Neural cell (in vitro differentiated cells): ENCODE data around the gene KLF14. TPM values are rescaled to one million over a fixed set of nuclear protein-coding genes. Genes with fewer than 3 reads are reported as not detected.

ENCODE experiments used
- H2AFZ ChIP-seq: fragments of 200-600, 300-800 bp; sonication (generic), shearing (Covaris generic); 2 replicates; pipeline ENCODE4 v1.6.0; 2014; ENCODE audit warnings: low read depth, mild to moderate bottlenecking, antibody characterized with exemption, low read length, moderate library complexity
- H3F3A ChIP-seq: fragments of 200-600 bp; shearing (Covaris generic); 2 replicates; pipeline ENCODE4 v1.6.1; 2016; ENCODE audit warnings: mild to moderate bottlenecking, moderate library complexity, mixed read lengths, antibody characterized with exemption, low read length; ENCODE audit not compliant: insufficient read depth, poor library complexity, severe bottlenecking
- H3K27ac ChIP-seq: fragments of 200-600, 300-800 bp; sonication (generic), shearing (Covaris generic); 2 replicates; pipeline ENCODE4 v1.5.1; 2014; ENCODE audit warnings: mild to moderate bottlenecking, low read length, moderate library complexity
- H3K27me3 ChIP-seq: fragments of 300-800, 200-600 bp; sonication (generic), shearing (Covaris generic); 2 replicates; pipeline ENCODE4 v1.6.0; 2014; ENCODE audit warnings: mild to moderate bottlenecking, low read depth, low read length, moderate library complexity; ENCODE audit not compliant: insufficient read depth
- H3K36me3 ChIP-seq: fragments of 300-800, 200-600 bp; sonication (generic), shearing (Covaris generic); 2 replicates; pipeline ENCODE4 v1.5.1; 2014; ENCODE audit warnings: mild to moderate bottlenecking, antibody characterized with exemption, low read length, moderate library complexity; ENCODE audit not compliant: insufficient read depth
- H3K4me2 ChIP-seq: fragments of 300-800, 200-600 bp; sonication (generic), shearing (Covaris generic); 2 replicates; pipeline ENCODE4 v1.6.0; 2014; ENCODE audit warnings: mild to moderate bottlenecking, low read length
- H3K4me3 ChIP-seq: fragments of 300-800, 200-600 bp; sonication (generic), shearing (Covaris generic); 2 replicates; pipeline ENCODE4 v1.5.1; 2014; ENCODE audit warnings: mild to moderate bottlenecking, low read length, moderate library complexity
- H3K79me2 ChIP-seq: fragments of 200-600 bp; shearing (Covaris generic); replicated peaks from 2 replicates; pipeline ENCODE4 v1.6.0; 2014; ENCODE audit warnings: mild to moderate bottlenecking, low read length, moderate library complexity; ENCODE audit not compliant: insufficient read depth
- H3K9ac ChIP-seq: fragments of 300-800, 200-600 bp; sonication (generic), shearing (Covaris generic); 2 replicates; pipeline ENCODE4 v1.6.1; 2016; ENCODE audit warnings: mild to moderate bottlenecking, low read length, mixed read lengths
- H3K9me2 ChIP-seq: fragments of 200-600 bp; shearing (Covaris generic); 2 replicates; pipeline ENCODE4 v1.6.1; 2016; ENCODE audit warnings: mild to moderate bottlenecking, low read length, mixed read lengths; ENCODE audit not compliant: insufficient read depth
- H3K9me3 ChIP-seq: fragments of 200-600, 300-800 bp; sonication (generic), shearing (Covaris generic); 2 replicates; pipeline ENCODE4 v1.6.1; 2016; ENCODE audit warnings: mild to moderate bottlenecking, mixed run types, low read length, moderate library complexity, mixed read lengths
- H4K20me1 ChIP-seq: fragments of 200-600 bp; shearing (Covaris generic); 2 replicates; pipeline ENCODE4 v1.6.1; 2016; ENCODE audit warnings: mild to moderate bottlenecking, mixed run types; ENCODE audit not compliant: insufficient read depth
- CTCF ChIP-seq: fragments of 450-650 bp; IDR thresholded peaks from 2 replicates; pipeline ENCODE4 v1.5.1; 2014; ENCODE audit warnings: antibody characterized with exemption, mild to moderate bottlenecking, moderate library complexity; ENCODE audit not compliant: poor library complexity, severe bottlenecking
- EP300 ChIP-seq: fragments of 450-650 bp; conservative IDR thresholded peaks from 2 replicates; pipeline ENCODE4 v1.6.1; 2014; ENCODE audit warnings: antibody characterized with exemption, mild to moderate bottlenecking, moderate library complexity; ENCODE audit not compliant: poor library complexity, severe bottlenecking
- EZH2 ChIP-seq: fragments of 200-600, 300-800 bp; shearing (Covaris generic), sonication (generic); IDR thresholded peaks from 2 replicates; pipeline ENCODE4 v1.6.1; 2014; ENCODE audit warnings: antibody characterized with exemption, low read length, borderline replicate concordance, mild to moderate bottlenecking; ENCODE audit not compliant: insufficient read depth, poor library complexity, severe bottlenecking
- MXI1 ChIP-seq: fragments of 450-650 bp; conservative IDR thresholded peaks from 2 replicates; pipeline ENCODE4 v1.6.1; 2014; ENCODE audit warnings: antibody characterized with exemption, mild to moderate bottlenecking; ENCODE audit not compliant: poor library complexity, severe bottlenecking
- POLR2AphosphoS5 ChIP-seq: IDR thresholded peaks from 2 replicates; pipeline ENCODE4 v1.6.1; 2012
- RAD21 ChIP-seq: fragments of 450-650 bp; conservative IDR thresholded peaks from 2 replicates; pipeline ENCODE4 v1.6.1; 2014; ENCODE audit warnings: antibody characterized with exemption, mild to moderate bottlenecking, moderate library complexity
- REST ChIP-seq: IDR thresholded peaks from 2 replicates; pipeline ENCODE4 v1.6.1; 2012; ENCODE audit warnings: borderline replicate concordance
- SMC3 ChIP-seq: fragments of 450-650 bp; conservative IDR thresholded peaks from 2 replicates; pipeline ENCODE4 v1.6.1; 2014; ENCODE audit warnings: antibody characterized with exemption, mild to moderate bottlenecking, moderate library complexity; ENCODE audit not compliant: poor library complexity
- TAF1 ChIP-seq: IDR thresholded peaks from 2 replicates; pipeline ENCODE4 v1.6.1; 2012; ENCODE audit warnings: low read depth
- polyA plus RNA-seq: library from polyadenylated mRNA; depleted of rRNA; stranded (reverse); fragments of >200 nt; gene quantifications from 2 replicates; pipeline ENCODE4 v1.2.3, GENCODE V29; 2014

Gene KLF14
- polyA plus RNA-seq, 1 donor from 2014 or later: not detected

DNA sequence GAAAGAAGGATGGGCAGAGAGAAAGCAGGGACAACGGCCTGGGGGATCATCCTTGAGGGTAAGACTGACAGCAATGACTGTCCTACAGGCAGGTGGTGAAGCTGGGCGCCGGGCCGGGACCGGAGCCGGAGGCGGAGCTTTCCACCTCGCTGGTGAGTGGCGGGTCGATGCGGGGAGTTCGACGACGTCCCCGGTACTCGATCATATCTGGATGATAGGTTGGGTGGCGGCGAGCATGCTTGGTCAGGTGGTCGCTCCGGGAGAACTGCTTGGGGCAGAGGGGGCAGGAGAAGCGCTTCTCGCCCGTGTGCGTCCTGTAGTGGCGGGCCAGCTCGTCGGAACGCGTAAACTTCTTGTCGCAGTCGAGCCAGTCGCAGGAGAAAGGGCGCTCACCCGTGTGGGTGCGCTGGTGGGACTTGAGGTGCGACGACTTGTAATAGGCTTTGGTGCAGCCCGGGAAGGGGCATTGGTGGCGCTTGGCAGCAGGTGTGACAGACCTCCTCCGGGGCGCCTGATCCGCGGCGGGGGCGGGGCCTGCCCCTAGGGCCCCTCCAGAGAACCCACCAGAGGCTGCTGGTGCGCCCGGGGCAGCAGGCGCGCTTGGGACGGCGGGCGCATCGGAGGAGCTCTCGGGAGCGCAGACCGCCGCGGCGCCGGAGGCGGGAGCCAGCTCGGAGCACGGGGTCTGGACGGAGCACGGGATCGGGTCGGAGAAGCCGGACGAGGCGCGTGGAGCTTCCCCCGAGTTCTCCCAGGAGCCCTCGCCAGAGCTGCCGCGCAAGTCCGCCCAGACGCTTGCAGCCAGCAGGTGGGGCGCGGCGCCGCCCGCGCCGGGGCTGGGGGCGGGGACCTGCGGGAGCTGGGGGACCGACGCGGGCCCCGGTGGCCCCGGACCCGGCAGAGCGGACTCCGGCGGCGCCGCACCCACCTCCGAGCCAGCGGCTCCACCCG, 752 bp downstream of the KLF14 start:
- Histone ChIP-seq H3K4me3 (peak overlapping the region; percentile 60), H3F3A (no peaks in the 10 kb centered on the region), H3K79me2 (no peaks in the 10 kb centered on the region), H3K9me2 (no peaks in the 10 kb centered on the region), H3K27me3 (peaks cover 75% of the 10 kb centered on the region), H3K9ac (no peak overlapping the region), H3K9me3 (peaks cover 32% of the 10 kb centered on the region), H3K4me2 (no peak overlapping the region), H4K20me1 (no peaks in the 10 kb centered on the region), H2AFZ (no peak overlapping the region), H3K27ac (no peak overlapping the region), H3K36me3 (no peaks in the 10 kb centered on the region)
- TF ChIP-seq MXI1 (no peak), EZH2 (no peak), SMC3 (no peak), RAD21 (no peak), EP300 (no peak), TAF1 (no peak), POLR2AphosphoS5 (no peak), REST (no peak), CTCF (no peak)

- Histone ChIP-seq H3K4me2 (no peak overlapping the region), H3K36me3 (no peaks in the 10 kb centered on the region), H3K9me3 (no peaks in the 10 kb centered on the region), H3F3A (no peaks in the 10 kb centered on the region), H2AFZ (no peak overlapping the region), H3K27me3 (no peaks in the 10 kb centered on the region), H3K9me2 (no peaks in the 10 kb centered on the region), H3K79me2 (no peaks in the 10 kb centered on the region), H3K27ac (no peak overlapping the region), H4K20me1 (no peaks in the 10 kb centered on the region), H3K9ac (no peak overlapping the region), H3K4me3 (no peak overlapping the region)
- TF ChIP-seq CTCF (no peak), POLR2AphosphoS5 (no peak), TAF1 (no peak), SMC3 (no peak), EZH2 (no peak)
Measured at GRCh38 chr7:130723784-130724183, 10.2 kb downstream of the KLF14 start.
